HepG2 (cell line): ENCODE data around the gene GARIN3. TPM values are rescaled to one million over a fixed set of nuclear protein-coding genes. Genes with fewer than 3 reads are reported as not detected.

Source experiments
- ATAC-seq: fragments of 200-7000 bp; cut with Tn5 transposase; 3 replicates; pipeline ENCODE4 v1.9.1; 2020; ENCODE audit warnings: mild to moderate bottlenecking, moderate library complexity
- BruUV-seq: library from RNA; stranded (reverse); fragments of 400-500 nt; replicated peaks from 2 replicates; lab custom pipeline; 2021; lab: Mats Ljungman, UMichigan
- CTCF ChIA-PET: fragments of 300-600 bp; formaldehyde crosslinking; extraction: SDS; loops from one replicate; lab custom pipeline; 2021; ENCODE audit warnings: low total read pairs, inconsistent platforms, low intra/inter-chr PET ratio; lab: Yijun Ruan, JAX
- POLR2A ChIA-PET: fragments of 350-600 bp; sonication (Branson Sonifier 250); formaldehyde crosslinking; loops from one replicate; lab custom pipeline; 2020; ENCODE audit warnings: antibody characterized with exemption, inconsistent platforms; lab: Yijun Ruan, JAX
- DNase-seq: peaks from one replicate; pipeline ENCODE4 v3.0.0-alpha.2; 2015; ENCODE audit warnings: low spot score
- FAIRE-seq: peaks from 3 replicates; lab custom pipeline; 2011; peaks lifted over from hg19 to GRCh38; lab: Jason Lieb, UNC
- H2AFZ ChIP-seq: one replicate; pipeline ENCODE4 v1.6.1; 2011; ENCODE audit warnings: low read length, inconsistent platforms
- H3K27ac ChIP-seq: fragments of 300-600 bp; 3 replicates; pipeline ENCODE4 v1.8.0; 2011; ENCODE audit warnings: mixed run types, mild to moderate bottlenecking, mixed read lengths, low read length, inconsistent platforms; ENCODE audit not compliant: insufficient read depth; ENCODE audit errors: extremely low read length
- H3K27me3 ChIP-seq, 2 experiments: fragments of 200-600 bp in 1 of 2; 2 replicates in 1 of 2; 3 replicates in 1 of 2; pipeline versions ENCODE4 v1.6.0 to v1.8.0; 2011; ENCODE audit warnings: low read length in 2 of 2, mild to moderate bottlenecking in 2 of 2, moderate library complexity in 2 of 2, inconsistent platforms in 1 of 2; ENCODE audit not compliant: insufficient read depth in 2 of 2, control insufficient read depth in 1 of 2
- H3K36me3 ChIP-seq, 2 experiments: fragments of 200-600 bp in 1 of 2; replicated peaks in 1 of 2; 2 replicates in 1 of 2; 3 replicates in 1 of 2; pipeline versions ENCODE4 v1.5.1 to v1.8.0; 2011; ENCODE audit warnings: low read length in 2 of 2, inconsistent platforms in 1 of 2; ENCODE audit not compliant: insufficient read depth in 2 of 2, control insufficient read depth in 1 of 2
- H3K4me1 ChIP-seq: 2 replicates; pipeline ENCODE4 v1.5.1; 2012; ENCODE audit warnings: low read length, inconsistent platforms; ENCODE audit not compliant: insufficient read depth
- H3K4me2 ChIP-seq: 2 replicates; pipeline ENCODE4 v1.6.0; 2011; ENCODE audit warnings: low read depth, low read length, inconsistent platforms
- H3K4me3 ChIP-seq, 3 experiments: fragments of 200-600 bp in 1 of 3; sonication (generic), shearing (Covaris generic) in 1 of 3; replicated peaks in 1 of 3; 2 replicates each; pipeline ENCODE4 v1.5.1; 2011 to 2016; ENCODE audit warnings: low read length in 3 of 3, inconsistent platforms in 2 of 3, low read depth in 2 of 3, mild to moderate bottlenecking in 2 of 3, control low read depth in 1 of 3, mixed read lengths in 1 of 3; ENCODE audit not compliant: insufficient read depth in 1 of 3
- H3K79me2 ChIP-seq: one replicate; pipeline ENCODE4 v1.6.1; 2011; ENCODE audit warnings: low read length, inconsistent platforms; ENCODE audit not compliant: insufficient read depth
- H3K9ac ChIP-seq: 2 replicates; pipeline ENCODE4 v1.6.0; 2011; ENCODE audit warnings: mild to moderate bottlenecking, low read depth, low read length, inconsistent platforms; ENCODE audit not compliant: insufficient read depth
- H3K9me3 ChIP-seq: 2 replicates; pipeline ENCODE4 v1.5.1; 2012; ENCODE audit warnings: mild to moderate bottlenecking, low read length
- H4K20me1 ChIP-seq: 2 replicates; pipeline ENCODE4 v1.6.0; 2011; ENCODE audit warnings: inconsistent platforms, mild to moderate bottlenecking, low read length, moderate library complexity; ENCODE audit not compliant: insufficient read depth
- AHR ChIP-seq: IDR thresholded peaks from 2 replicates; pipeline ENCODE4 v1.6.1; 2018; ENCODE audit warnings: missing genetic modification reagents, missing compliant biosample characterization
- ATF7-NPFF ChIP-seq: sonication (generic); formaldehyde crosslinking; IDR thresholded peaks from 2 replicates; pipeline ENCODE4 v1.8.1; 2023; ENCODE audit warnings: mild to moderate bottlenecking, low read depth, missing genetic modification reagents, moderate library complexity
- EZH2 ChIP-seq: conservative IDR thresholded peaks from 2 replicates; pipeline ENCODE4 v1.6.1; 2012; ENCODE audit warnings: mild to moderate bottlenecking, low read depth, low read length, moderate library complexity
- JUNB ChIP-seq: sonication (generic); formaldehyde crosslinking; IDR thresholded peaks from 2 replicates; pipeline ENCODE4 v1.8.0; 2022; ENCODE audit warnings: missing genetic modification reagents, mild to moderate bottlenecking, borderline replicate concordance
- ZNF136 ChIP-seq: sonication (generic); formaldehyde crosslinking; IDR thresholded peaks from 2 replicates; pipeline ENCODE4 v1.8.1; 2022; ENCODE audit warnings: low read depth, mild to moderate bottlenecking, moderate library complexity, missing genetic modification reagents
- ZNF768 ChIP-seq: sonication (generic); formaldehyde crosslinking; IDR thresholded peaks from 2 replicates; pipeline ENCODE4 v1.4.0; 2020; ENCODE audit warnings: missing genetic modification reagents
- WGBS: methylation state at CpG from one replicate; pipeline ENCODE4 v1.1.6; 2017; ENCODE audit warnings: low lambda C conversion rate; 5-methylcytosine and 5-hydroxymethylcytosine counted together
- in situ Hi-C: cut with HindIII; loops from 2 replicates; pipeline ENCODE4 v1.10.0; 2017; ENCODE audit warnings: low pct_unique_long_range_greater_than_20kb; ENCODE audit not compliant: extremely low pct_ligation_motif_present
- intact Hi-C: fragments of 100-400 bp; cut with micrococcal nuclease; formaldehyde crosslinking; loops from one replicate; pipeline ENCODE4 v1.10.0; 2022; ENCODE audit not compliant: unreplicated experiment
- polyA plus RNA-seq, 8 experiments: library from polyadenylated mRNA; depleted of rRNA in 3 of 8; stranded (reverse) in 7 of 8; unstranded in 1 of 8; fragments of >200 nt; fragmentation: Illumina TruSeq in 4 of 8; extraction: Trizol in 4 of 8; gene quantifications; 2 replicates each; pipeline versions ENCODE4 v1.2.1 to v1.2.3, GENCODE V29; 2011 to 2016; ENCODE audit warnings: low read depth in 4 of 8, missing spikeins in 1 of 8, mixed read lengths in 1 of 8; ENCODE audit not compliant: insufficient read depth in 1 of 8
- total RNA-seq, 5 experiments: library from RNA; depleted of rRNA; stranded (reverse); fragments of >200 nt; fragmentation: Illumina TruSeq; extraction: Trizol; gene quantifications; 2 replicates each; pipeline ENCODE4 v1.2.3, GENCODE V29; 2016; ENCODE audit warnings: low read depth in 1 of 5
- TF ChIP-seq, protein P1 (sequence below): sonication (generic); formaldehyde crosslinking; IDR thresholded peaks from 2 replicates; pipeline ENCODE4 v1.8.1; 2023; ENCODE audit warnings: mild to moderate bottlenecking, moderate library complexity, missing genetic modification reagents
- TF ChIP-seq, protein P2 (sequence below): sonication (generic); formaldehyde crosslinking; IDR thresholded peaks from 2 replicates; pipeline ENCODE4 v1.5.0; 2020; ENCODE audit warnings: mild to moderate bottlenecking, missing genetic modification reagents, moderate library complexity
- TF ChIP-seq, protein P3 (sequence below): sonication (generic); formaldehyde crosslinking; IDR thresholded peaks from 2 replicates; pipeline ENCODE4 v1.4.0; 2020; ENCODE audit warnings: missing genetic modification reagents
- TF ChIP-seq, protein P4 (sequence below): sonication (generic); formaldehyde crosslinking; IDR thresholded peaks from 2 replicates; pipeline ENCODE4 v1.8.0; 2022; ENCODE audit warnings: mild to moderate bottlenecking, missing genetic modification reagents; ENCODE audit not compliant: insufficient replicate concordance
- TF ChIP-seq, protein P5 (sequence below): sonication (generic); formaldehyde crosslinking; IDR thresholded peaks from 2 replicates; pipeline ENCODE4 v1.5.0; 2020; ENCODE audit warnings: mild to moderate bottlenecking, missing genetic modification reagents
- TF ChIP-seq, protein P6 (sequence below): sonication (generic); formaldehyde crosslinking; IDR thresholded peaks from 2 replicates; pipeline ENCODE4 v1.5.0; 2020; ENCODE audit warnings: mild to moderate bottlenecking, missing genetic modification reagents, borderline replicate concordance

GARIN3 gene
- total and polyA plus RNA-seq, 2 of the 13 experiments (the other 11 are each of a cell fraction or from before 2014, with no cell fraction given) = not detected

DNA sequence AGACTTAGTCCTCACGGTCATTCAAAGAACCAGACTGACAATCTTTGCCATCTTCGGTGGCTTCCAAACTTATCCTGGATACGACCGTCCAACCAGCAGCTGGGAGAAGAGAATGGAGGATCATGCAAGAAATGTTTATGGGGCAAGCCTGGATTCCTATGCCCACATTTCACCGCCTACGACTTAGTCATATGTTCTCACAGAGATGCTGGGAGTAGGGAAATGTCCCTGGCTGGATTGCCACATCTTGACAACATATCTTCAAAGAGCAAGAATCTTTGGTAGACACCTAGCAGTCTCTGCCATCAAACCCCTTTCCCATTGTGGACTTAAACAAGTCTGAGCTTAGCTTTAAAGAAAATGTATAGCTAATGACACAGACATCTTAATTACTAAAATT, 28.4 kb downstream of the GARIN3 start:
- POLR2A ChIA-PET = no interaction called here
- Histone ChIP-seq H3K27ac (no peak overlapping the region), H3K27me3 (no peaks in the 10 kb centered on the region), H3K9ac (no peak overlapping the region), H3K4me3 (no peak overlapping the region), H4K20me1 (no peaks in the 10 kb centered on the region), H3K79me2 (peaks cover 13% of the 10 kb centered on the region), H3K4me2 (no peak overlapping the region), H3K9me3 (no peaks in the 10 kb centered on the region), H3K36me3 (peaks cover 0 to 23% of the 10 kb centered on the region in 2 experiments; a peak in 2 of 5 replicates), H2AFZ (no peak overlapping the region), H3K4me1 (peaks cover 17% of the 10 kb centered on the region)
- FAIRE-seq (no peak), ATAC-seq (no peak), DNase-seq (no peak)
- CTCF ChIA-PET = no interaction called here
- TF ChIP-seq, protein P1, sequence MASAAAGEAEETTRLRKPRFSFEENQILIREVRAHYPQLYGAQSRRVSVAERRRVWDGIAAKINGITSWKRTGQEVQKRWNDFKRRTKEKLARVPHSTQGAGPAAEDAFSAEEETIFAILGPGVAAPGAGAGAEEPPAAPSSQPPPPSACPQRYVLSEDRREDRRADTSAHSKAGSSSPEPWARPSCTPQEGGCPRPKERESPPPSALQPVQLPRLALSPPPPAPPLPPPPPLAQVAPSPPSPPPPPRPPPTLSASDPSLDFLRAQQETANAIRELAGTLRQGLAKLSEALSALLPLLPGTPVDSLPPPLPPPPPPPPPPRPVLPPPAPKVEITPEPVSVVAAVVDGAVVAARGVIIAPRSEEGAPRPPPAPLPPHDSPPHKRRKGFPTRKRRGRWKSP (CRISPR knock-in tag) = no peak
- TF ChIP-seq EZH2 (no peak), ZNF136 (CRISPR knock-in tag) (no peak), JUNB (CRISPR knock-in tag) (no peak), ZNF768 (CRISPR knock-in tag) (no peak), ATF7-NPFF (CRISPR knock-in tag) (no peak), AHR (CRISPR knock-in tag) (no peak)
- TF ChIP-seq, protein P2, sequence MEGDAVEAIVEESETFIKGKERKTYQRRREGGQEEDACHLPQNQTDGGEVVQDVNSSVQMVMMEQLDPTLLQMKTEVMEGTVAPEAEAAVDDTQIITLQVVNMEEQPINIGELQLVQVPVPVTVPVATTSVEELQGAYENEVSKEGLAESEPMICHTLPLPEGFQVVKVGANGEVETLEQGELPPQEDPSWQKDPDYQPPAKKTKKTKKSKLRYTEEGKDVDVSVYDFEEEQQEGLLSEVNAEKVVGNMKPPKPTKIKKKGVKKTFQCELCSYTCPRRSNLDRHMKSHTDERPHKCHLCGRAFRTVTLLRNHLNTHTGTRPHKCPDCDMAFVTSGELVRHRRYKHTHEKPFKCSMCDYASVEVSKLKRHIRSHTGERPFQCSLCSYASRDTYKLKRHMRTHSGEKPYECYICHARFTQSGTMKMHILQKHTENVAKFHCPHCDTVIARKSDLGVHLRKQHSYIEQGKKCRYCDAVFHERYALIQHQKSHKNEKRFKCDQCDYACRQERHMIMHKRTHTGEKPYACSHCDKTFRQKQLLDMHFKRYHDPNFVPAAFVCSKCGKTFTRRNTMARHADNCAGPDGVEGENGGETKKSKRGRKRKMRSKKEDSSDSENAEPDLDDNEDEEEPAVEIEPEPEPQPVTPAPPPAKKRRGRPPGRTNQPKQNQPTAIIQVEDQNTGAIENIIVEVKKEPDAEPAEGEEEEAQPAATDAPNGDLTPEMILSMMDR (CRISPR knock-in tag) = no peak
- TF ChIP-seq, protein P3, sequence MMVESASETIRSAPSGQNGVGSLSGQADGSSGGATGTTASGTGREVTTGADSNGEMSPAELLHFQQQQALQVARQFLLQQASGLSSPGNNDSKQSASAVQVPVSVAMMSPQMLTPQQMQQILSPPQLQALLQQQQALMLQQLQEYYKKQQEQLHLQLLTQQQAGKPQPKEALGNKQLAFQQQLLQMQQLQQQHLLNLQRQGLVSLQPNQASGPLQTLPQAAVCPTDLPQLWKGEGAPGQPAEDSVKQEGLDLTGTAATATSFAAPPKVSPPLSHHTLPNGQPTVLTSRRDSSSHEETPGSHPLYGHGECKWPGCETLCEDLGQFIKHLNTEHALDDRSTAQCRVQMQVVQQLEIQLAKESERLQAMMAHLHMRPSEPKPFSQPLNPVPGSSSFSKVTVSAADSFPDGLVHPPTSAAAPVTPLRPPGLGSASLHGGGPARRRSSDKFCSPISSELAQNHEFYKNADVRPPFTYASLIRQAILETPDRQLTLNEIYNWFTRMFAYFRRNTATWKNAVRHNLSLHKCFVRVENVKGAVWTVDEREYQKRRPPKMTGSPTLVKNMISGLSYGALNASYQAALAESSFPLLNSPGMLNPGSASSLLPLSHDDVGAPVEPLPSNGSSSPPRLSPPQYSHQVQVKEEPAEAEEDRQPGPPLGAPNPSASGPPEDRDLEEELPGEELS (CRISPR knock-in tag) = no peak
- TF ChIP-seq, protein P4, sequence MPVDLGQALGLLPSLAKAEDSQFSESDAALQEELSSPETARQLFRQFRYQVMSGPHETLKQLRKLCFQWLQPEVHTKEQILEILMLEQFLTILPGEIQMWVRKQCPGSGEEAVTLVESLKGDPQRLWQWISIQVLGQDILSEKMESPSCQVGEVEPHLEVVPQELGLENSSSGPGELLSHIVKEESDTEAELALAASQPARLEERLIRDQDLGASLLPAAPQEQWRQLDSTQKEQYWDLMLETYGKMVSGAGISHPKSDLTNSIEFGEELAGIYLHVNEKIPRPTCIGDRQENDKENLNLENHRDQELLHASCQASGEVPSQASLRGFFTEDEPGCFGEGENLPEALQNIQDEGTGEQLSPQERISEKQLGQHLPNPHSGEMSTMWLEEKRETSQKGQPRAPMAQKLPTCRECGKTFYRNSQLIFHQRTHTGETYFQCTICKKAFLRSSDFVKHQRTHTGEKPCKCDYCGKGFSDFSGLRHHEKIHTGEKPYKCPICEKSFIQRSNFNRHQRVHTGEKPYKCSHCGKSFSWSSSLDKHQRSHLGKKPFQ (CRISPR knock-in tag) = no peak
- TF ChIP-seq, protein P5, sequence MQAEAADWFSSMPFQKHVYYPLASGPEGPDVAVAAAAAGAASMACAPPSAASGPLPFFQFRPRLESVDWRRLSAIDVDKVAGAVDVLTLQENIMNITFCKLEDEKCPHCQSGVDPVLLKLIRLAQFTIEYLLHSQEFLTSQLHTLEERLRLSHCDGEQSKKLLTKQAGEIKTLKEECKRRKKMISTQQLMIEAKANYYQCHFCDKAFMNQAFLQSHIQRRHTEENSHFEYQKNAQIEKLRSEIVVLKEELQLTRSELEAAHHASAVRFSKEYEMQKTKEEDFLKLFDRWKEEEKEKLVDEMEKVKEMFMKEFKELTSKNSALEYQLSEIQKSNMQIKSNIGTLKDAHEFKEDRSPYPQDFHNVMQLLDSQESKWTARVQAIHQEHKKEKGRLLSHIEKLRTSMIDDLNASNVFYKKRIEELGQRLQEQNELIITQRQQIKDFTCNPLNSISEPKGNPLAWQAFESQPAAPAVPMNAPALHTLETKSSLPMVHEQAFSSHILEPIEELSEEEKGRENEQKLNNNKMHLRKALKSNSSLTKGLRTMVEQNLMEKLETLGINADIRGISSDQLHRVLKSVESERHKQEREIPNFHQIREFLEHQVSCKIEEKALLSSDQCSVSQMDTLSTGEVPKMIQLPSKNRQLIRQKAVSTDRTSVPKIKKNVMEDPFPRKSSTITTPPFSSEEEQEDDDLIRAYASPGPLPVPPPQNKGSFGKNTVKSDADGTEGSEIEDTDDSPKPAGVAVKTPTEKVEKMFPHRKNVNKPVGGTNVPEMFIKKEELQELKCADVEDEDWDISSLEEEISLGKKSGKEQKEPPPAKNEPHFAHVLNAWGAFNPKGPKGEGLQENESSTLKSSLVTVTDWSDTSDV (CRISPR knock-in tag) = no peak
- TF ChIP-seq, protein P6, sequence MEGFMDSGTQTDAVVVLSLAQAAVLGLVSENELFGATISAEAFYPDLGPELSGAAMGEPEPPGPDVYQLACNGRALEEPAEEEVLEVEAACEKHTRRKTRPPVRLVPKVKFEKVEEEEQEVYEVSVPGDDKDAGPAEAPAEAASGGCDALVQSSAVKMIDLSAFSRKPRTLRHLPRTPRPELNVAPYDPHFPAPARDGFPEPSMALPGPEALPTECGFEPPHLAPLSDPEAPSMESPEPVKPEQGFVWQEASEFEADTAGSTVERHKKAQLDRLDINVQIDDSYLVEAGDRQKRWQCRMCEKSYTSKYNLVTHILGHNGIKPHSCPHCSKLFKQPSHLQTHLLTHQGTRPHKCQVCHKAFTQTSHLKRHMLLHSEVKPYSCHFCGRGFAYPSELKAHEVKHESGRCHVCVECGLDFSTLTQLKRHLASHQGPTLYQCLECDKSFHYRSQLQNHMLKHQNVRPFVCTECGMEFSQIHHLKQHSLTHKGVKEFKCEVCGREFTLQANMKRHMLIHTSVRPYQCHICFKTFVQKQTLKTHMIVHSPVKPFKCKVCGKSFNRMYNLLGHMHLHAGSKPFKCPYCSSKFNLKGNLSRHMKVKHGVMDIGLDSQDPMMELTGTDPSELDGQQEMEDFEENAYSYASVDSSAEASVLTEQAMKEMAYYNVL (CRISPR knock-in tag) = no peak
- BruUV-seq = no TSS peak
- intact Hi-C loops = loop anchor here (10.0 kb wide), 2 partner anchors 443 to 1523 kb away; no protein-coding TSS in a partner anchor
- 87% methylated on average over 6 of the region's 6 CpGs for WGBS
- in situ Hi-C loops = loop anchor here (25.0 kb wide), 3 partner anchors 300 to 1200 kb away; no protein-coding TSS in a partner anchor
